Right kidney (tissue), 1 donor: ENCODE data around the gene FANCM.
"Not testable (repeated sequence)": the region's sequence is repeated elsewhere in the genome, so short reads cannot be mapped to it uniquely, and the experiment has no call there.

Source experiments
- DNase-seq: peaks from one replicate; pipeline ENCODE4 v3.0.0-alpha.2; 2016

FANCM gene

GRCh38 chr14:45136399-45136798 lies 669 bp downstream of the FANCM start:
- no peak for DNase-seq

GRCh38 chr14:45140661-45141187 lies 5.0 kb downstream of the FANCM start:
- DNase-seq = no peak

GRCh38 chr14:45142083-45142482 lies 6.4 kb downstream of the FANCM start:
- not testable (repeated sequence) for DNase-seq

- DNase-seq = no peak
Observed at GRCh38 chr14:45144658-45145057, 8.9 kb downstream of the FANCM start.

GRCh38 chr14:45145214-45145613 lies 9.5 kb downstream of the FANCM start:
- no peak for DNase-seq

GRCh38 chr14:45149602-45150001 lies 13.9 kb downstream of the FANCM start:
- DNase-seq = no peak

- no peak for DNase-seq
Observed at GRCh38 chr14:45150386-45150890, 14.7 kb downstream of the FANCM start.

- no peak for DNase-seq
Observed at GRCh38 chr14:45156067-45156466, 20.3 kb downstream of the FANCM start.

GRCh38 chr14:45169906-45170305 lies 34.2 kb downstream of the FANCM start:
- DNase-seq = no peak

GRCh38 chr14:45177076-45177475 lies 41.3 kb downstream of the FANCM start:
- no peak for DNase-seq

GRCh38 chr14:45181329-45181728 lies 45.6 kb downstream of the FANCM start:
- DNase-seq = no peak

- no peak for DNase-seq
Observed at GRCh38 chr14:45181806-45182205, 46.1 kb downstream of the FANCM start.

- no peak for DNase-seq
Observed at GRCh38 chr14:45185100-45185814, 49.5 kb downstream of the FANCM start.

- no peak for DNase-seq
Observed at GRCh38 chr14:45194964-45195363, 59.2 kb downstream of the FANCM start.

GRCh38 chr14:45198551-45198950 lies 62.8 kb downstream of the FANCM start:
- no peak for DNase-seq

- DNase-seq = no peak
Observed at GRCh38 chr14:45199230-45199629, 63.5 kb downstream of the FANCM start.

GRCh38 chr14:45201905-45202304 lies 66.2 kb downstream of the FANCM start:
- DNase-seq = no peak

- no peak for DNase-seq
Observed at GRCh38 chr14:45204241-45204640, 68.5 kb downstream of the FANCM start.

- no peak for DNase-seq
Observed at GRCh38 chr14:45210159-45210558, 74.4 kb downstream of the FANCM start.

GRCh38 chr14:45211295-45211694 lies 75.6 kb downstream of the FANCM start:
- DNase-seq = no peak

- DNase-seq = no peak
Observed at GRCh38 chr14:45212231-45212630, 76.5 kb downstream of the FANCM start.

GRCh38 chr14:45213716-45214115 lies 78.0 kb downstream of the FANCM start:
- DNase-seq = not testable (repeated sequence)

- DNase-seq = not testable (repeated sequence)
Observed at GRCh38 chr14:45214341-45214740, 78.6 kb downstream of the FANCM start.
